K562 (cell line): ENCODE results near the gene CSNK1D. TPM values are rescaled to one million over a fixed set of nuclear protein-coding genes. Genes with fewer than 3 reads are reported as not detected.
A peak's percentile ranks its signal among the peaks of the same experiment; 100 is the strongest.

Experiments
- HNRNPL ChIP-seq: fragments of 200-400 bp; formaldehyde crosslinking; IDR thresholded peaks from 2 replicates; pipeline ENCODE4 v1.6.1; 2017; ENCODE audit warnings: low read depth, mild to moderate bottlenecking, low read length
- KDM5B ChIP-seq: fragments of 200-600 bp; sonication (generic); IDR thresholded peaks from 2 replicates; pipeline ENCODE4 v1.6.1; 2012; ENCODE audit warnings: low read depth, mild to moderate bottlenecking, moderate library complexity, low read length, control low read depth, inconsistent platforms; ENCODE audit not compliant: insufficient replicate concordance
- MTA3 ChIP-seq: fragments of 450-650 bp; formaldehyde crosslinking; IDR thresholded peaks from 2 replicates; pipeline ENCODE4 v1.6.1; 2017; ENCODE audit warnings: mild to moderate bottlenecking, borderline replicate concordance
- NFYB ChIP-seq: IDR thresholded peaks from 2 replicates; pipeline ENCODE4 v1.6.1; 2011; ENCODE audit warnings: mild to moderate bottlenecking, moderate library complexity; ENCODE audit not compliant: insufficient read length; ENCODE audit errors: extremely low read depth
- OTX1 ChIP-seq: fragments of 450-650 bp; formaldehyde crosslinking; IDR thresholded peaks from 2 replicates; pipeline ENCODE4 v1.4.0; 2022; ENCODE audit warnings: mild to moderate bottlenecking
- PHF21A ChIP-seq: fragments of 450-650 bp; IDR thresholded peaks from 2 replicates; pipeline ENCODE4 v1.6.1; 2017; ENCODE audit warnings: low read depth, borderline replicate concordance
- PHF8 ChIP-seq: fragments of 200-600 bp; sonication (generic); IDR thresholded peaks from 2 replicates; pipeline ENCODE4 v1.6.1; 2012; ENCODE audit warnings: mixed run types, mild to moderate bottlenecking, inconsistent platforms, low read length, moderate library complexity, borderline replicate concordance
- POLR2AphosphoS5 ChIP-seq: IDR thresholded peaks from 2 replicates; pipeline ENCODE4 v1.6.1; 2011; ENCODE audit warnings: mild to moderate bottlenecking, low read depth, low read length, moderate library complexity; ENCODE audit not compliant: control insufficient read depth, insufficient read depth
- STAG1 ChIP-seq: sonication (generic); formaldehyde crosslinking; IDR thresholded peaks from 2 replicates; pipeline ENCODE4 v1.5.0; 2020; ENCODE audit warnings: missing genetic modification reagents, borderline replicate concordance
- TBL1XR1 ChIP-seq, 2 experiments: IDR thresholded peaks; 2 replicates each; pipeline ENCODE4 v1.6.1; 2012; ENCODE audit warnings: improper control_type of control experiment in 2 of 2, low read length in 2 of 2, mild to moderate bottlenecking in 1 of 2
- TCF3 ChIP-seq: sonication (generic); formaldehyde crosslinking; IDR thresholded peaks from 2 replicates; pipeline ENCODE4 v1.4.0; 2020; ENCODE audit warnings: mild to moderate bottlenecking, missing genetic modification reagents
- TEAD4 ChIP-seq, 2 experiments: sonication (generic) in 1 of 2; formaldehyde crosslinking in 1 of 2; IDR thresholded peaks; 2 replicates each; pipeline versions ENCODE4 v1.6.1 to v1.8.0; 2012 to 2022; ENCODE audit warnings: borderline replicate concordance in 1 of 2, inconsistent platforms in 1 of 2, low read length in 1 of 2, mild to moderate bottlenecking in 1 of 2, missing genetic modification reagents in 1 of 2
- ZBTB8A ChIP-seq: fragments of 450-650 bp; IDR thresholded peaks from 2 replicates; pipeline ENCODE4 v1.6.1; 2018; ENCODE audit warnings: mild to moderate bottlenecking, moderate library complexity; ENCODE audit not compliant: partially characterized antibody
- ZC3H11A ChIP-seq: IDR thresholded peaks from 2 replicates; pipeline ENCODE4 v1.6.1; 2012; ENCODE audit warnings: low read depth, low read length, improper control_type of control experiment
- ZNF124 ChIP-seq: sonication (generic); formaldehyde crosslinking; IDR thresholded peaks from 2 replicates; pipeline ENCODE4 v1.8.1; 2022; ENCODE audit warnings: missing genetic modification reagents
- polyA plus RNA-seq, 8 experiments: library from polyadenylated mRNA; depleted of rRNA in 4 of 8; stranded (reverse) in 5 of 8; unstranded in 3 of 8; fragments of >200 nt; fragmentation: Nextera tagmentation in 2 of 8; fragmentation: Illumina TruSeq in 1 of 8; extraction: Ambion mirVana in 2 of 8; extraction: Trizol in 1 of 8; gene quantifications; 2 replicates each; pipeline versions ENCODE4 v1.2.1 to v1.2.3, GENCODE V29; 2011 to 2014; ENCODE audit warnings: inconsistent platforms in 1 of 8, missing spikeins in 1 of 8
- total RNA-seq, 7 experiments: library from RNA; depleted of rRNA in 6 of 7; stranded (reverse); fragments of >200 nt in 6 of 7; fragmentation: Illumina TruSeq in 2 of 7; extraction: Trizol in 2 of 7; gene quantifications; 2 replicates each; pipeline versions ENCODE4 v1.2.1 to v1.2.3, GENCODE V29; 2011 to 2021; ENCODE audit warnings: low replicate concordance in 1 of 7
- TF ChIP-seq, protein P1 (sequence below): fragments of 450-650 bp; IDR thresholded peaks from 2 replicates; pipeline ENCODE4 v1.6.1; 2016; ENCODE audit warnings: borderline replicate concordance
- TF ChIP-seq, protein P2 (sequence below): fragments of 250-450 bp; sonication (Bioruptor Pico); IDR thresholded peaks from 2 replicates; pipeline ENCODE4 v1.4.0; 2020
- TF ChIP-seq, protein P3 (sequence below): fragments of 250-450 bp; sonication (Bioruptor Pico); IDR thresholded peaks from 2 replicates; pipeline ENCODE4 v1.4.0; 2020; ENCODE audit warnings: mild to moderate bottlenecking
- TF ChIP-seq, protein P4 (sequence below), 2 experiments: fragments of 450-650 bp; conservative IDR thresholded peaks; 2 replicates each; pipeline ENCODE4 v1.6.1; 2017; ENCODE audit warnings: mild to moderate bottlenecking in 2 of 2, moderate library complexity in 2 of 2

The CSNK1D gene
- total and polyA plus RNA-seq, 9 of the 15 experiments (the other 6 are each of a cell fraction or from before 2014, with no cell fraction given) = 6.5 to 133 (median 41.3) TPM

DNA sequence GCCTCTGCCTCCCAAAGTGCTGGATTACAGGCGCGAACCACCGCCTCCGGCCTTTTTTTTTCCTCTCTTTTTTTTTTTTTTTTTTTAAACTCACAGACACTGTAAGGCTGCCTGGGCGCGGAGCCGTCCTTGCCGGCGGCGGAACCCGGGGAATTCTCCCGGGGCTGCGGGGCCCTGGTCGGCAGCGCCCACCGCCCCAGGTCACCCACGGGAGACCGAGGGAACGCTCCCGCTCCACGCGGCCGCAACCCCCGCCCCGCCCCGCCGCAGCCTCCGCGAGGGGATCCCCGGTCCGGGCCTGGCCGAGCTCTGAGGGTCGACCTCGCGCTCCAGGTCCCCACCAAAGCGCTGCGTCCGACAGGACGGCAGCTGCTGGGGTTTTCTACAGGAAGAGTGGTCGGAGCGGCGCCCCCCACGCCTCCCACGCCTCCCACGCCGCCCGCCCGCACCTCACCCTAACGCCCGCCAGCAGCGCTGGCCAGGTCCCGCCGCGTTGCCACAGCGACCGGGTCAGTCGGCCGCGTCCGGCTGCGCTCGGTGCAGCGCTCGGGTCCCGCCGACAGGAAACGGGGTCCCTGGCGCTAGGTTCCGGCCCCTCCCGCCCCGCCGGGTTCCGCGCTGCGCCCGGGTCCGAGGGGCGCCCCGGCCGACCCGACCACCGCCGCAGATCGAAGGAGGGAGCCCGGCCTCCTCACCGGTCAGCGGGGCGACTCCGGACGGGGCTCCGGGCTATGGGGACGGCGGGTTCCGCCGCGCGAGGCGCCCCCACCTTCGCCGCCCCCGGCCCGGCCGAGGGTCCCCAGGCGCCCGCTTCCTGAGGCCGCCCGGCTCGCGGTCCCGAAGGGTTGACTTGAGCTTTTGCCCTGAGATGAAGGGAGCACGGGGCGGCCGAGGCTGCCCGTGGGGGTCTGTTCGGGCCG lies 60.9 kb downstream of the CSNK1D start, which contains the start of gene CCDC57 (continued):
- TF ChIP-seq, protein P1, sequence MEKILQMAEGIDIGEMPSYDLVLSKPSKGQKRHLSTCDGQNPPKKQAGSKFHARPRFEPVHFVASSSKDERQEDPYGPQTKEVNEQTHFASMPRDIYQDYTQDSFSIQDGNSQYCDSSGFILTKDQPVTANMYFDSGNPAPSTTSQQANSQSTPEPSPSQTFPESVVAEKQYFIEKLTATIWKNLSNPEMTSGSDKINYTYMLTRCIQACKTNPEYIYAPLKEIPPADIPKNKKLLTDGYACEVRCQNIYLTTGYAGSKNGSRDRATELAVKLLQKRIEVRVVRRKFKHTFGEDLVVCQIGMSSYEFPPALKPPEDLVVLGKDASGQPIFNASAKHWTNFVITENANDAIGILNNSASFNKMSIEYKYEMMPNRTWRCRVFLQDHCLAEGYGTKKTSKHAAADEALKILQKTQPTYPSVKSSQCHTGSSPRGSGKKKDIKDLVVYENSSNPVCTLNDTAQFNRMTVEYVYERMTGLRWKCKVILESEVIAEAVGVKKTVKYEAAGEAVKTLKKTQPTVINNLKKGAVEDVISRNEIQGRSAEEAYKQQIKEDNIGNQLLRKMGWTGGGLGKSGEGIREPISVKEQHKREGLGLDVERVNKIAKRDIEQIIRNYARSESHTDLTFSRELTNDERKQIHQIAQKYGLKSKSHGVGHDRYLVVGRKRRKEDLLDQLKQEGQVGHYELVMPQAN = peak; percentile 85; the same call in 1 of the 2 replicates
- TF ChIP-seq, protein P2, sequence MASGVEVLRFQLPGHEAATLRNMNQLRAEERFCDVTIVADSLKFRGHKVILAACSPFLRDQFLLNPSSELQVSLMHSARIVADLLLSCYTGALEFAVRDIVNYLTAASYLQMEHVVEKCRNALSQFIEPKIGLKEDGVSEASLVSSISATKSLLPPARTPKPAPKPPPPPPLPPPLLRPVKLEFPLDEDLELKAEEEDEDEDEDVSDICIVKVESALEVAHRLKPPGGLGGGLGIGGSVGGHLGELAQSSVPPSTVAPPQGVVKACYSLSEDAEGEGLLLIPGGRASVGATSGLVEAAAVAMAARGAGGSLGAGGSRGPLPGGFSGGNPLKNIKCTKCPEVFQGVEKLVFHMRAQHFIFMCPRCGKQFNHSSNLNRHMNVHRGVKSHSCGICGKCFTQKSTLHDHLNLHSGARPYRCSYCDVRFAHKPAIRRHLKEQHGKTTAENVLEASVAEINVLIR (CRISPR knock-in tag) = no peak
- TF ChIP-seq MTA3 (peak; percentile 89; the same call in 1 of the 2 replicates), ZC3H11A (0 out of 2 replicates have a peak, but pooled peaks have one; percentile 40), ZNF124 (no peak), POLR2AphosphoS5 (peak; percentile 41; the same call in 1 of the 2 replicates), PHF21A (no peak), OTX1 (CRISPR knock-in tag) (no peak), TBL1XR1 (IDR thresholded peaks at IDR 0.05; ENCODE audit: low read length in 2 of 2) (peak; percentile 41 to 70; a peak in 3 of 4 replicates), ZBTB8A (no peak), TCF3 (0 out of 2 replicates have a peak, but pooled peaks have one; percentile 10), STAG1 (no peak), NFYB (no peak), KDM5B (peak; percentile 60), PHF8 (peak; percentile 56; the same call in 1 of the 2 replicates), HNRNPL (0 out of 2 replicates have a peak, but pooled peaks have one; percentile 14), TEAD4 (IDR thresholded peaks at IDR 0.05; ENCODE audit: low read length) (peak; percentile 91), TEAD4 (CRISPR knock-in tag; IDR thresholded peaks at IDR 0.05; ENCODE audit: borderline replicate concordance) (no peak)
- TF ChIP-seq, protein P3, sequence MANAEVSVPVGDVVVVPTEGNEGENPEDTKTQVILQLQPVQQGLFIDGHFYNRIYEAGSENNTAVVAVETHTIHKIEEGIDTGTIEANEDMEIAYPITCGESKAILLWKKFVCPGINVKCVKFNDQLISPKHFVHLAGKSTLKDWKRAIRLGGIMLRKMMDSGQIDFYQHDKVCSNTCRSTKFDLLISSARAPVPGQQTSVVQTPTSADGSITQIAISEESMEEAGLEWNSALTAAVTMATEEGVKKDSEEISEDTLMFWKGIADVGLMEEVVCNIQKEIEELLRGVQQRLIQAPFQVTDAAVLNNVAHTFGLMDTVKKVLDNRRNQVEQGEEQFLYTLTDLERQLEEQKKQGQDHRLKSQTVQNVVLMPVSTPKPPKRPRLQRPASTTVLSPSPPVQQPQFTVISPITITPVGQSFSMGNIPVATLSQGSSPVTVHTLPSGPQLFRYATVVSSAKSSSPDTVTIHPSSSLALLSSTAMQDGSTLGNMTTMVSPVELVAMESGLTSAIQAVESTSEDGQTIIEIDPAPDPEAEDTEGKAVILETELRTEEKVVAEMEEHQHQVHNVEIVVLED (CRISPR knock-in tag) = peak; percentile 76
- TF ChIP-seq, protein P4, sequence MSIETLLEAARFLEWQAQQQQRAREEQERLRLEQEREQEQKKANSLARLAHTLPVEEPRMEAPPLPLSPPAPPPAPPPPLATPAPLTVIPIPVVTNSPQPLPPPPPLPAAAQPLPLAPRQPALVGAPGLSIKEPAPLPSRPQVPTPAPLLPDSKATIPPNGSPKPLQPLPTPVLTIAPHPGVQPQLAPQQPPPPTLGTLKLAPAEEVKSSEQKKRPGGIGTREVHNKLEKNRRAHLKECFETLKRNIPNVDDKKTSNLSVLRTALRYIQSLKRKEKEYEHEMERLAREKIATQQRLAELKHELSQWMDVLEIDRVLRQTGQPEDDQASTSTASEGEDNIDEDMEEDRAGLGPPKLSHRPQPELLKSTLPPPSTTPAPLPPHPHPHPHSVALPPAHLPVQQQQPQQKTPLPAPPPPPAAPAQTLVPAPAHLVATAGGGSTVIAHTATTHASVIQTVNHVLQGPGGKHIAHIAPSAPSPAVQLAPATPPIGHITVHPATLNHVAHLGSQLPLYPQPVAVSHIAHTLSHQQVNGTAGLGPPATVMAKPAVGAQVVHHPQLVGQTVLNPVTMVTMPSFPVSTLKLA (conservative IDR thresholded peaks at IDR 0.05) = peak; percentile 62 to 87
